ENCODE results near the gene HUNK. TPM values are rescaled to one million over a fixed set of nuclear protein-coding genes. Genes with fewer than 3 reads are reported as not detected.

Gene HUNK
- total RNA-seq = under 1 TPM; 0.12 to 0.64 (median 0.32) TPM
- long read RNA-seq = 0 reads

GRCh38 chr21:31872452-31873274 lies at the start of gene HUNK:
Gene HUNK, plus strand, starts transcription at chr21:31873020. Its CDS starts 655 bp downstream, at chr21:31873675.
- Histone ChIP-seq H3K36me3 (no peaks in the 10 kb centered on the region), H3K4me1 (peaks cover 0 to 11% (median 0%) of the 10 kb centered on the region in 4 donors), H3K9me3 (no peaks in the 10 kb centered on the region), H3K27ac (no peak within 1 kb of the TSS), H3K27me3 (no peaks in the 10 kb centered on the region), H3K4me3 (peak within 1 kb of the TSS; percentile 41 to 55 (median 49))
- peak in 2 of 3 donors; percentile 38 to 48 for DNase-seq
- TF ChIP-seq CTCF (IDR thresholded peaks at IDR 0.05) (peak in 2 of 4 donors; percentile 15 to 24), POLR2A (IDR thresholded peaks at IDR 0.05) (no peak)
- peak; percentile 61 to 72 (median 70) for ATAC-seq
- intact Hi-C loops (cut with DNase I) = no loop called here
- WGBS (ENCODE audit: insufficient coverage, low coverage, low lambda C conversion rate, missing lambda C conversion rate) = 10% methylated on average over 6 of the region's 74 CpGs

- Histone ChIP-seq H3K27me3 (no peaks in the 10 kb centered on the region), H3K27ac (no peak overlapping the region), H3K4me1 (no peaks in the 10 kb centered on the region), H3K9me3 (no peaks in the 10 kb centered on the region), H3K36me3 (no peaks in the 10 kb centered on the region), H3K4me3 (no peak overlapping the region)
- 47% methylated on average over 5 of the region's 5 CpGs for WGBS (ENCODE audit: insufficient coverage, low coverage, low lambda C conversion rate, missing lambda C conversion rate)
- intact Hi-C loops (cut with DNase I) = no loop called here
- no peak for TF ChIP-seq CTCF (IDR thresholded peaks at IDR 0.05)
- no peak for TF ChIP-seq POLR2A (IDR thresholded peaks at IDR 0.05)
- no peak for ATAC-seq
- DNase-seq = no peak
Observed at GRCh38 chr21:31829736-31830472, 42.9 kb upstream of the HUNK start.

GRCh38 chr21:31830701-31831100 lies 42.1 kb upstream of the HUNK start:
- TF ChIP-seq POLR2A (IDR thresholded peaks at IDR 0.05) = no peak
- TF ChIP-seq CTCF (IDR thresholded peaks at IDR 0.05) = no peak
- intact Hi-C loops (cut with DNase I) = no loop called here
- DNase-seq (no peak), ATAC-seq (no peak)
- Histone ChIP-seq H3K9me3 (no peaks in the 10 kb centered on the region), H3K27me3 (no peaks in the 10 kb centered on the region), H3K27ac (no peak overlapping the region), H3K4me3 (no peak overlapping the region), H3K36me3 (no peaks in the 10 kb centered on the region), H3K4me1 (no peaks in the 10 kb centered on the region)
- 67% methylated on average over 4 of the region's 4 CpGs for WGBS (ENCODE audit: insufficient coverage, low coverage, low lambda C conversion rate, missing lambda C conversion rate)

- intact Hi-C loops (cut with DNase I) = no loop called here
- no peaks in the 10 kb centered on the region for H3K9me3 ChIP-seq
- H3K36me3 ChIP-seq = no peaks in the 10 kb centered on the region
- H3K4me1 ChIP-seq = no peaks in the 10 kb centered on the region
- no peak for ATAC-seq
- no peaks in the 10 kb centered on the region for H3K27me3 ChIP-seq
- no peak overlapping the region for H3K27ac ChIP-seq
- no peak for DNase-seq
- TF ChIP-seq POLR2A (IDR thresholded peaks at IDR 0.05) (no peak), CTCF (IDR thresholded peaks at IDR 0.05) (no peak)
- H3K4me3 ChIP-seq = no peak overlapping the region
Observed at GRCh38 chr21:31837041-31837440, 35.8 kb upstream of the HUNK start.

All from right lobe of liver (tissue), 6 donors.